Neural progenitor cell (in vitro differentiated cells): ENCODE results near the gene TMPRSS11D. TPM values are rescaled to one million over a fixed set of nuclear protein-coding genes. Genes with fewer than 3 reads are reported as not detected.

Experiments used
- DNase-seq: peaks from one replicate; pipeline ENCODE4 v3.0.0-alpha.2; 2016; ENCODE audit warnings: low spot score
- H2AFZ ChIP-seq: fragments of 200-600 bp; sonication (generic); replicated peaks from 2 replicates; pipeline ENCODE4 v1.6.1; 2016; ENCODE audit warnings: antibody characterized with exemption
- H3F3A ChIP-seq: fragments of 200-600 bp; sonication (generic); 2 replicates; pipeline ENCODE4 v1.6.1; 2016; ENCODE audit warnings: antibody characterized with exemption, low read depth
- H3K27ac ChIP-seq: fragments of 200-600 bp; sonication (generic); 2 replicates; pipeline ENCODE4 v1.5.1; 2016; ENCODE audit warnings: mild to moderate bottlenecking
- H3K27me3 ChIP-seq: fragments of 200-600 bp; sonication (generic); 2 replicates; pipeline ENCODE4 v1.6.1; 2016; ENCODE audit warnings: mild to moderate bottlenecking, moderate library complexity
- H3K36me3 ChIP-seq: fragments of 200-600 bp; sonication (generic); 2 replicates; pipeline ENCODE4 v1.5.1; 2016
- H3K4me1 ChIP-seq: fragments of 200-600 bp; sonication (generic); 2 replicates; pipeline ENCODE4 v1.6.1; 2016; ENCODE audit warnings: mixed run types
- H3K4me2 ChIP-seq: fragments of 200-600 bp; sonication (generic); 2 replicates; pipeline ENCODE4 v1.6.1; 2016
- H3K4me3 ChIP-seq: fragments of 200-600 bp; sonication (generic); 2 replicates; pipeline ENCODE4 v1.5.1; 2016
- H3K79me2 ChIP-seq: fragments of 200-600 bp; sonication (generic); 2 replicates; pipeline ENCODE4 v1.6.1; 2016; ENCODE audit warnings: low read depth
- H3K9ac ChIP-seq: fragments of 200-600 bp; sonication (generic); 2 replicates; pipeline ENCODE4 v1.6.1; 2016
- H3K9me3 ChIP-seq: fragments of 200-600 bp; sonication (generic); 2 replicates; pipeline ENCODE4 v1.5.1; 2016; ENCODE audit warnings: low read depth
- H4K20me1 ChIP-seq: fragments of 200-600 bp; sonication (generic); 2 replicates; pipeline ENCODE4 v1.6.1; 2016; ENCODE audit warnings: low read depth
- H3K27ac Mint-ChIP-seq: 3 replicates; pipeline ENCODE4 v1.8.0; 2021; ENCODE audit warnings: mixed read lengths
- H3K27me3 Mint-ChIP-seq: 2 replicates; pipeline ENCODE4 v1.8.0; 2022; ENCODE audit warnings: low read depth, mild to moderate bottlenecking, inconsistent platforms, moderate library complexity, mixed read lengths; ENCODE audit not compliant: insufficient read depth
- H3K36me3 Mint-ChIP-seq: 3 replicates; pipeline ENCODE4 v1.8.0; 2021; ENCODE audit warnings: mixed read lengths
- H3K4me1 Mint-ChIP-seq: 3 replicates; pipeline ENCODE4 v1.8.0; 2021; ENCODE audit warnings: mixed read lengths
- H3K4me3 Mint-ChIP-seq: 3 replicates; pipeline ENCODE4 v1.8.0; 2021; ENCODE audit warnings: mild to moderate bottlenecking, moderate library complexity, mixed read lengths
- H3K9me3 Mint-ChIP-seq: 3 replicates; pipeline ENCODE4 v1.8.0; 2020; ENCODE audit warnings: mixed read lengths
- CTCF ChIP-seq: fragments of 200-600 bp; sonication (generic); IDR thresholded peaks from 2 replicates; pipeline ENCODE4 v1.5.1; 2017; ENCODE audit warnings: antibody characterized with exemption, mild to moderate bottlenecking
- EZH2 ChIP-seq: fragments of 200-600 bp; sonication (generic); IDR thresholded peaks from 2 replicates; pipeline ENCODE4 v1.6.1; 2017; ENCODE audit warnings: antibody characterized with exemption, mild to moderate bottlenecking, moderate library complexity
- EZH2phosphoT487 ChIP-seq: fragments of 200-600 bp; sonication (generic); IDR thresholded peaks from 2 replicates; pipeline ENCODE4 v1.6.1; 2017; ENCODE audit warnings: antibody characterized with exemption
- total RNA-seq: library from RNA; depleted of rRNA; stranded (reverse); fragments of >200 nt; gene quantifications from 2 replicates; pipeline ENCODE4 v1.2.3, GENCODE V29; 2015; ENCODE audit warnings: low replicate concordance

TMPRSS11D gene
- total RNA-seq, 1 donor from 2014 or later = not detected

GRCh38 chr4:67787311-67787710 lies 96.5 kb downstream of the TMPRSS11D start:
- Mint-ChIP-seq H3K27ac (no peak overlapping the region), H3K4me1 (no peaks in the 10 kb centered on the region), H3K36me3 (no peaks in the 10 kb centered on the region), H3K27me3 (no peaks in the 10 kb centered on the region), H3K9me3 (no peaks in the 10 kb centered on the region), H3K4me3 (no peak overlapping the region)
- no peaks in the 10 kb centered on the region for H3F3A ChIP-seq
- no peaks in the 10 kb centered on the region for H3K79me2 ChIP-seq
- TF ChIP-seq CTCF = no peak
- TF ChIP-seq EZH2 = no peak
- TF ChIP-seq EZH2phosphoT487 = no peak
- no peaks in the 10 kb centered on the region for H3K4me1 ChIP-seq
- no peaks in the 10 kb centered on the region for H3K36me3 ChIP-seq
- H3K9ac ChIP-seq = no peak overlapping the region
- no peaks in the 10 kb centered on the region for H4K20me1 ChIP-seq
- no peak overlapping the region for H3K27ac ChIP-seq
- no peak for DNase-seq
- no peak overlapping the region for H2AFZ ChIP-seq
- no peaks in the 10 kb centered on the region for H3K27me3 ChIP-seq
- no peaks in the 10 kb centered on the region for H3K9me3 ChIP-seq
- no peak overlapping the region for H3K4me2 ChIP-seq
- no peak overlapping the region for H3K4me3 ChIP-seq

- Mint-ChIP-seq H3K27me3 (no peaks in the 10 kb centered on the region), H3K4me3 (no peak overlapping the region), H3K4me1 (no peaks in the 10 kb centered on the region), H3K36me3 (no peaks in the 10 kb centered on the region), H3K27ac (no peak overlapping the region), H3K9me3 (no peaks in the 10 kb centered on the region)
- no peak overlapping the region for H3K9ac ChIP-seq
- no peak overlapping the region for H3K4me2 ChIP-seq
- no peak overlapping the region for H2AFZ ChIP-seq
- no peaks in the 10 kb centered on the region for H3K4me1 ChIP-seq
- no peaks in the 10 kb centered on the region for H3K27me3 ChIP-seq
- no peaks in the 10 kb centered on the region for H3K9me3 ChIP-seq
- H3K4me3 ChIP-seq = no peak overlapping the region
- H4K20me1 ChIP-seq = no peaks in the 10 kb centered on the region
- no peaks in the 10 kb centered on the region for H3F3A ChIP-seq
- no peaks in the 10 kb centered on the region for H3K79me2 ChIP-seq
- TF ChIP-seq EZH2phosphoT487 (no peak), EZH2 (no peak), CTCF (no peak)
- no peak overlapping the region for H3K27ac ChIP-seq
- DNase-seq = no peak
- H3K36me3 ChIP-seq = no peaks in the 10 kb centered on the region
Measured at GRCh38 chr4:67785528-67785927, 98.3 kb downstream of the TMPRSS11D start.

- Histone ChIP-seq H3K27me3 (no peaks in the 10 kb centered on the region), H3K4me3 (no peak overlapping the region), H3K9ac (no peak overlapping the region), H2AFZ (no peak overlapping the region), H4K20me1 (no peaks in the 10 kb centered on the region), H3K4me1 (no peaks in the 10 kb centered on the region), H3K9me3 (no peaks in the 10 kb centered on the region), H3K36me3 (no peaks in the 10 kb centered on the region), H3K27ac (no peak overlapping the region), H3F3A (no peaks in the 10 kb centered on the region), H3K4me2 (no peak overlapping the region), H3K79me2 (no peaks in the 10 kb centered on the region)
- Mint-ChIP-seq H3K27me3 (no peaks in the 10 kb centered on the region), H3K4me3 (no peak overlapping the region), H3K27ac (no peak overlapping the region), H3K4me1 (no peaks in the 10 kb centered on the region), H3K9me3 (no peaks in the 10 kb centered on the region), H3K36me3 (no peaks in the 10 kb centered on the region)
- no peak for DNase-seq
- TF ChIP-seq EZH2 = no peak
- TF ChIP-seq EZH2phosphoT487 = no peak
- no peak for TF ChIP-seq CTCF
Measured at GRCh38 chr4:67779631-67780030, 104.2 kb downstream of the TMPRSS11D start.
